ENCODE data around the gene AIG1.
"Not testable (repeated sequence)": the region's sequence is repeated elsewhere in the genome, so short reads cannot be mapped to it uniquely, and the experiment has no call there.

Gene AIG1

DNA sequence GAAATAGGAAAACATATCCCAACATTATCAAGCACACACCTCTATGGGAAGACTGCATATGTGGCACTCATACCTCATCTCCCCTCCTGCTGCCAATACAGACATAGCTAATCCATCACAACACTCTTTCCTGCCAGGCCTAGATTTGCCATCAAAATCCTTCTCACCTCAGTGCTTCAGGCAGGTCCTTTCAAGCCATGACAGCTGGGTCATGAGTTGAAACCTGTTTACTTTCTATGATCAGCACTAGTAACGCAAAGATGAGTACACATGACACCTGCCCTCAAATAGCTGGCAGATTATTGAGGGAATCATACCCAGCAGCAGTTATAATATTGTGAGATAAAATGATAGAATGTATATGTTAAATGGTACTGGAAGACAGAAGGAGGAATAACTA, 183.1 kb downstream of the AIG1 start:
- DNase-seq: no peak

DNA sequence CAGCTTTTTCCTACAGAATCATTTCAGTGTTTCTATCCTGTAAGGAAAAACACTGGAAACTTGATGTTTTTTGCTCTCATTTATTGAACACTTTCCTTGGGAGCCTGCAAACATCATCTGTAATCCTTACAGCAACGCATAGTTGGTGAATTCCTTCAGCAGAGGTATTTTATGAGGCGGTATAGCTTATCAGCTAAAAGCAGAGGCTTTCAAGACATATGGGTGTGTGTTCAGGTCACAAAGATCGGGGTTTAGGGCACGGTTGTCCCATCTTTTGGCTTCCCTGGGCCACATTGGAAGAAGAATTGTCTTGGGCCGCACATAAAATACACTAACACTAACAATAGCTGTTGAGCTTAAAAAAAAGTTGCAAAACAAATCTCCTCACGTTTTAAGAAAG, 185.0 kb downstream of the AIG1 start:
- no peak for DNase-seq

DNA sequence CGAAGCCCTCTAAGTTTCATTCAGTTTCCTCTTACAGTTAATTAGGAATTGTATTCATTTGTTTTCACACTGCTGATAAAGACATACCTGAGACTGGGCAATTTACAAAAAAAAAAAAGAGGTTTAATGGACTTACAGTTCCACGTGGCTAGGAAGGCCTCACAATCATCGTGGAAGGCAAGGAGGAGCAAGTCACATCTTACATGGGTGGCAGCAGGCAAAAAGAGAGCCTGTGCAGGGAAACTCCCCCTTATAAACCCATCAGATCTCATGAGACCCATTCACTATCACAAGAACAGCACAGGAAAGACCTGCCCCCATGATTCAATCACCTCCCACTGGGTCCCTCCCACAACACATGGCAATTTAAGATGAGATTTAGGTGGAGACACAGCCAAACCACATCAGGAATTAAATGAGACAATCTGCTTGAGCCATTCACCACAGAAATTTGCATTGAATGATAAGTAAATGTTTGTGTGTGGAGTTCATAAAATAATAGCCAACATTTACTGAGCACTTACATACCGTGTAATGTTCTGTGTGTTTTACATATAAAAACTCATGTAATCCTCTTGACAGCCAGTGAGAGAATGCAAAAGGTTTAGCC, 185.6 kb downstream of the AIG1 start:
- not testable (repeated sequence) for DNase-seq

DNA sequence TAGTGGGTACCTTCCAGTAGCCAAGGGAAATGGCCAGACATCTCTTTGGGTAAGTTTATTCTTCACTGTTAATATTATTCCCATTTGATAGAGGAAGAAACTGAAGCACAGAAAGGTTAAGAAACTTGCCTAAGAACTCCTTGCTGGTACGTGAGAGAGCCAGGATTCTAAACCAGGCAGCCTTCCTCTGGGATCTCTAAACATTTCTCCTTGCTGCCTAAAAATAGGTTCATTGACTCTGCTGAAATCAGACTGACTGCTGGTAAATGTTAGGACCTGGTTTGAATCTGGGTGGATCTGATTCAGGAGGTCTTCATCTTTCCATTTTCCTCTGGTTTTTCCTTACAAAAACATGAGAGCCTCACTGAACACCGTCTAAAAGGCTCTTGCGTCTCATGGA, 186.9 kb downstream of the AIG1 start:
- DNase-seq: no peak

DNA sequence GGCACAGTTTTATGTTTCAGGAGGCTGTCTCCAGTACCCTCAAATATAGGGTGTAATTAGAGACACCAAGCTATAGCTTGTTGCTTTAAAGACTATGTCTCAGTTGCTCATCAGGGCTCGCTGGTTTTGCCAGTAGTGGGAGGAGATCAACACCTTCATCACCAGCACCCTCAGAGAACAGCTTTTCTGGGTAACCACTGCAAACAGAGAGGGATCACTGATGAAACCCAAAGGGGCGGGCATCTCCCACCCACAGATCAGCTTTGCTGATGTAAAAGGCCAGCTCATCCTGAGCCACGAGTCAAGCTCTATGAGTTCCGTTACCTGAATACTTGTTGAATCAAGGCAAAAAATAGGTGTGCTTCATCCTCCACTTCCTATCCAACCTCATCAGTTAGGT, 187.7 kb downstream of the AIG1 start:
- DNase-seq: no peak

DNA sequence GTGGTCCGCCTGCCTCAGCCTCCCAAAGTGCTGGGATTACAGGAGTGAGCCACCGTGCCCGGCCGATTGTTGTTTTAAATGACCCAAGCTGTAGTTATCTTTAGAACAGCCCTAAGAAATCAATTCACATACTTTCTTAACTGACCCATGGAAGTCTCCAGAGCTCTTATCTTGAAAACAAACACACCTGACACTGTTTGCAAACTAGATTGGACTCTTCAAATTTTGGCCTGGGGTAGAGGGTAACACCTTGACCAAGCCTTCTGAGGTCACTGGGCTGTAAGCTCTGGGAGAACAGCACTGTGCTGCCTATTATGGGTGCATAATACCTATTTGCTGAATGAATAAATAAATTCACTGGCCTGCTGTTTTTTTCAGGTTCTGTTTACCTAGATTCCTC, 190.6 kb downstream of the AIG1 start:
- no peak for DNase-seq

DNA sequence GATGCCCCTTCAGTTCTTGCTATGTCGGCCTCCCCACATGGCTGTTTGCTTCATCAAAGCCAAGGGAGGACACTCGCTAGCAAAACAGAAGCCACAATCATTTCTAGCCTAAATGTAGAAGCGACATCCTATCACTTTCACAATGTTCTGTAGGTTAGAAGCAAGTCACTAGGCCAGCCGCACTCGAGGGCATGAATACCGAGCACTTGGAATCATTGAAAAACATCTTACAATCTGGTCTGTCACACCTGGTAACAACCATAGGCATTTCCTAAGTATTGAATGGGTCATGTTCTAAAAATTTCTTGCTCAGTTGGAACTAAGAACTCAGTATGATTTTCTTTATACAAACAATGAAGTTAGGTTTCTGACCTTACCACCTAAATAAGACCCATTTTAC, 192.3 kb downstream of the AIG1 start:
- no peak for DNase-seq

DNA sequence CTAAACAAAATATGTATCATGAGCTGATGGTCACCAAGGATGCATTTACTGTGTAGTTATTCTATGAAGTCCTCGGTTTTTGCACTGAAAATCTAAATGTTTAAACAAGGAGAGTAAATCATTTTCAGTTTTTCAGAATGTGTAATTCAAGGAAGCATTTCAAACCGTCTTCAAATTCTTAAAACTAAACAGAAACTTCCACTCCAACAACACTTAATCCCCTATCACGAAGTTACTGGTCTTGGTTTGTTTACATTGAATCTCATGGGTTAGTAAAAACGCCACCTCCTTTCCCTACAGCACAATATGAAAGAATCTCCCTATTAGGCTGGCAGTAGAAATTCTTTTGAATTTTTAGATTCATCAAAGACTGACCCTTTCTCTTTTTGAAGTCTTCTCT, 192.9 kb downstream of the AIG1 start:
- no peak for DNase-seq

DNA sequence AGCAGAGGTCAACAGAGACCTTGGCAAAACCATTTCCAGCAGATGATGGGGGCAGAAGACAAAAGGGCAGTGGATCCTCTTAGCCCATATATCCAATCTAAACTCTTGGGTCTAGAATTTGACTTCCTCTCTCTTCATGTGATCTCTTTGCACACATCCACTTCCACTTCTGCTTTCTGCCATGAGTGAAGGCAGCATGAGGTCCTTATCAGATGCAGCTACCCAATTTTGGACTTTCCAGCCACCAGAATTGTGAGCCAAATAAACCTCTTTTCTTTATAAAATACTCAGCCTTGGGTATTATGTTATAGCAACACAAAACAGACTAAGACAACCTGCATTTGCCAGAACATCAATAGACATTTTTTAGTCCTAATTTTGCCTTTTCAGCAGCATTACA, 198.3 kb downstream of the AIG1 start:
- DNase-seq: no peak

DNA sequence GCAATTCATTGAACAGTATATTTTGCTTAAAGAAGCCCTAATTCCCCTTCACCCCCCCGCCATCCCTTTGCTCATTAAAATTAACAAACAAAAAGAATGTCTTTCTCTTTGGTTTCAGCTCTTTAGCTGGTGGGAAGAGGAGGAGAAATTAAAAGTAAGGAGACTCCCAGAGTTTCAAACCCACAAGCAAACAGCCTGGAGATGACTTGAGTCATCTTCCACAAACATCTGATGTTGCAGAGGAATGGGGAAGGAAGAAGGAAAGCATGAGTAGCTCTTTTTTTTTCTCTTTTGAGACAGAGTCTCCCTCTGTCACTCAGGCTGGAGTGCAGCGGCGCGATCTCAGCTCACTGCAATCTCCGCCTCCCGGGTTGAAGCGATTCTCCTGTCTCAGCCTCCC, 200.2 kb downstream of the AIG1 start:
- no peak for DNase-seq

DNA sequence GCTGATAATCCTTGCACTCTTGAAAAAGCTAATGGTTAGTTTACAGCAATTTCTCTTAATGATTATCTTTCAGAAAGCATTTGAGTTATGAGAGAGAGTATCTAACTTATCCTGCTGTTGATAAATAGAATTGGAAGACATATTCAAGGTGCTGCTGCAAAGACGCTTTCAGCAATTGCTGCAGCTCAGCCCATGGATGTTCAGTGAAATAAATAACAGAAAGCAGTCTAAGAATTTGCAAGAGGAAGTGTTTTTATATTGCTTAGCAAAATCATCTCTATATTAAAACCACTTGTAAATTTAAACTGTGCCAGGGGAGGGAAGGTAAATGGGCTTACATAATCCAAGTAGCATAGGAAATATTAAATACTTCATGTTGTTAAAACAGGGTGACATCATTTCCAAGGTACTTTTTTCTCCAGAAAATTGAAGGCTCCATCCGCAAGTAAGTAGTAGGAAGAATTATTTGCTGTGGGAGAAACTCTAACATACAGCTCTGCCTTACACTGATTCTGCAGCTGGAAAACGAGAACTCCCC, 201.3 kb downstream of the AIG1 start:
- DNase-seq: no peak

DNA sequence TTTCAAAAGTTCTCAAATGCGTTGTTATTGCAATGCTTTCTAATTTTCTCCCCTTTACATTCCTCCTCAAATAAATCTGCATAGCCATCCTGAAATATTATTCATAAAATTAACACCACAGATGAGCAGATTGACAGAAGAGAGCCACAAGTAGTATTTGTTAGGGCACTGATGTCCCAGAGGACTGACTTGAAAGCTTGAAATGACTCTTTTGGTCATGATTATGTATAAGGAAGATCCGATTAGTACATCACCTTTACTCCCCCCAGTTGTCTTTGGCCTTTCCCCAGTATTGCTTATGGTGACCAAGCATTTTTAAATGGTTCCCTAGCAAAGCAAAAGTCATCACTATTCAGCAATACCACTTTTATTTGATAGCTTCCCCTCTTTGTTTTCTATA, 202.2 kb downstream of the AIG1 start:
- no peak for DNase-seq

DNA sequence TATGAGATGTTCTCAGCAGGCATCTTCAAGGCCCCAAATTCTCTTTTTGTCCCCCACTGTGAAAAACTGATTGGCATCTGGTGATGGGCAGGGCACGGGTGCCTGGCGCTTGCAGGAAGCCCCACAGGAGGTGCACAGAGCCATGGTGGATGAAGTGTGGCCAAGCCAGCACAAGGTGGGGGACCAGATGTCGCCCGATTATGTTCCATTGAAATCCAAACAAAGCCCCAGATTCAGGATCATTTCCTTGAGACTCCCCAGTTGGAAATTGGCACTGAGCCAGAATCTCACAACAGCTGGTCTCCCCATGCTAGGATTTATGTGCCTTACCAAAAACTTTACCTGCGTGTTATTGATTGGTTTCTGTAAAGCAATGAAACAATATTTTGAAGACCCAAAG, 203.7 kb downstream of the AIG1 start:
- no peak for DNase-seq

DNA sequence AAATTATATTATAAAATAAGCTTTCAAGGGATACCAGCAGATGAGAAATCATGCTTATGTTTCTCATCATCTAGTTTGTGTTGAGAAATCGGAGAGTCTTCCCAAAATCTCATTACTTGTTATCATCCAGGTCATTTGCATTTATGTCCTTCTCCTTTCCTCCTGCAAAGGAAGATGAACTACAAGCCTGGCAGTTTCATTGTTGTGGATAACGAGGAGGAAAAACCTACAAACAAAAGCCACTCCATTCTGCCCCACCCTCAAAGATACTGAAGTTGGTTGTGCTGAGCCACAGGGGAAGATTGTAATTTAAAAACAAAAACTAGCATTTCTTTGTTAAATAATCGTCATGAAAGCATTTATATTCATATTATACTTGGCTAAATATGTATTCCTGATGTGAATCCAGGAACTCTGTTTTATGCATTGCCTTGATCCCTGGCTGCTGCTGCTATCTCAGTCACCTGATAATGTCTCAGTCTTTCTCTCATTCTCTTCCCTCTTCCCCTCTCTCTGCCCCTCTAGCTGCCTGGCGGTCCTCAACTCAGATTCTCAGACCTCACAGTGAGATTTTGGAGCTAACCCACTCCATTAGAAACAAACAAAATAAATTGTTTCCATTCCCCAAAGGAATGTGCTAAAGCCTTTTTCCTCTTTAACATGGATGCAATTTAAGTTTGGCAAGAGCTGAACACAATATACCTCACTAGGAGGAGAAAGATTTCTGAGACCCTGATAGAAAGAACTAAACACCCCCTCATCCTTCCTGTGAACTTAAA, 204.5 kb downstream of the AIG1 start:
- DNase-seq: no peak

DNA sequence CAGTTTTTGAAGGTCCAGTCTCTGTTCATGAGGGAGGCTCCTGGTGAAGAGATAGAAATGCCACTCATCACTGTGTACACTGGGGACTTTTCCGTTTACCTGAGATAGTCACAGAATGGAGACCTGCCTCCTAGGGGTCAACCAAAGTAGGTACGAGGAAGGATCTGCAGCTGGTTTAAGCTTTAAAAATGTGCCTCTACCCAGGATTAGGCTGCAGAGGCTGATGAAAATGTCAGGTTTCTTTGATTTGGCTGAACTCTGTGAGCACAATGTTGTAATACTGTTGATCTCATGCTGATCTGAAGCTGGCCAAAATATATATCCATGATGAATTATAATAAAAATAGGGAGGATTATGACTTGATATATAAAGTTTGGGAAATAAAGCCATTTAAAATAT, 207.1 kb downstream of the AIG1 start:
- no peak for DNase-seq

DNA sequence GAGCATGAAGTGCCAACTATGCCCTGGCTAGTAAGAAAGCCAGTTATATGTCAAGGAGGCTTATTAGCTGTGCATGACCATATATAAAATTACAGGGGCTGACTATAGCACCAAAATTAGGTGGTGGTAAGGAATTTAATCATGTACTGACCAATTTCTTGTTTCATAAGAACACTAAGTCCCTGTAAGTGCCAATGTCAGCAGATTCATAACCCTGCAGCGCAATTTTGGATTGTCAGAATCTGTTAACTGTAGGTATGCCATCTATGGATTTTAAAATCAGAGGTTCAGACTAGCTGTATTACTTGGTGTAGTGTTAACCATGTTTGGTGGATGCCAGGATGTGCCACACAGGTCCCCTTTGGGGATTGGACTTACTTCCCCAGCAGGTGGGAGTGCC, 207.8 kb downstream of the AIG1 start:
- DNase-seq: no peak

DNA sequence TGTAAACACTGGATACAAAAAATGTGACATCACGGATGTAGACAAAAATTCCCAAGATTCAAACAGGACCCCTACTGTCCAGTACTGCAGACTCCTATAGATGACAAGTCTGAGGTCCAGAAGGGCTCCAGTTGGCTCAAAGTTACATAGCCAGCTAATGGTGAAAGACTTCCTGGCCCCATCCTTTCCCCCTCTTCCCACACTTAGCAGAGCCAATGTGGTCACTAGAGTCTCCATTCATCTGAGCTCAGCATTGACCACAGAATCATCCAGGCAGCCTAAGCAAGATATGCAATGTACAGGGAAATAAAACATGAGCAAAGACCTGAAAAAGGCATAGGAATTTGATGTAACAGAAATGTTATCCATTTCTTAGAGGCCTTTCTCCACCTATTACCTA, 209.3 kb downstream of the AIG1 start:
- DNase-seq: no peak

DNA sequence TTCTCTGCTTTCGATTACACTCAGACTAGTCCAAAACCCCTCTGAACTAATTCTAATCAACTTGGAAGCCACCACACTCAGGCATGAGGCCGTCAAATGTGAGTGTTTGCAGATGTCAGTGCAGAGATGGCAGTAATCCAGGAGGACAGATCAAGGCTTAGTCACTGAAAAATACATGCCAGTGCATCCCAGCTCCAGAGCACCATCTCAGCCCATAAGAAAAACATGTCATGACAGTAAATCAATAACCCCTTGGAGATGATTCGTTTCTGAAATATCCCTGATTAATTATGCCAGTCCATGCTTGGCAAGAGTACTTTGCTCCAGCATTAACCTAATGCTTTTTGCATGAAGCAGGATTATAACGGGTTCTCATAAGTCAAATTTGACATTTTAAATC, 210.3 kb downstream of the AIG1 start:
- DNase-seq: no peak

DNA sequence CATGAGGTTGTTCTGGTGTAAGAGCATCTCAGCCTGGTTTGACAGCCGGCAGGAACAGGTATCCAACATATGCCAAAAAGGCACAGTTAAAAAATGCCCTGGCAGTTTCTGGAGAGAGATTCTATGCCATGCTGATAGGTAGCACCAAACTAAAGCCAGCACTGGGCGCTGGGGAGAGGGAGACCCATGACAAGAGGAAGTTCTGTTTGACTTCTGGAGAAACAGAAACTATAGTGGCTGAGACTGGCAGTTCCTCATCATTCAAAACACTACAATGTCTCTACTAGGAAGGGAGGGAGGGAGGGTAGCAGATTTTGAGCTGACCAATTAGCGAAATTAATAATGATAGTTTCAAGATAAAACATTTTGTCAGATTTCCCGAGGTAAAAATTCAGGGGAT, 215.7 kb downstream of the AIG1 start:
- DNase-seq: no peak

DNA sequence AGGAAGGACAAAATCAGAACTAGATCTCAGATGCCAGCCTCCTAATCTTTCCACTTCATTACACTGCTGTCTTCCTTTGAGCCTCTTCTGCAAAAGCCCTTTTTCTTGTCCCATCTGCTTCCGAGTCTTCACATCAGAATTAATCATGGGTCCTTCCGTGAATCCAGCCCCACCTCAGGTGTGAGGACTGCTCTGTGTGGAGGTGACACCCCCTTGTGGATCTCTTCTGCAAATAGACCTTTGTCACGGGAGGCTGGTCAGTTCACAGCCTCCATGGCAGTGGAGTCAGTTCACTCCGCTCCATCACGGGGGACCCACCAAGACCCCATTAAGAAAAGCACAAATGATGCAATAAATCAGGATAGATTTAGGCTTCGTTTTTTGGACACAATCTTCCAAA, 218.7 kb downstream of the AIG1 start:
- DNase-seq: no peak

DNA sequence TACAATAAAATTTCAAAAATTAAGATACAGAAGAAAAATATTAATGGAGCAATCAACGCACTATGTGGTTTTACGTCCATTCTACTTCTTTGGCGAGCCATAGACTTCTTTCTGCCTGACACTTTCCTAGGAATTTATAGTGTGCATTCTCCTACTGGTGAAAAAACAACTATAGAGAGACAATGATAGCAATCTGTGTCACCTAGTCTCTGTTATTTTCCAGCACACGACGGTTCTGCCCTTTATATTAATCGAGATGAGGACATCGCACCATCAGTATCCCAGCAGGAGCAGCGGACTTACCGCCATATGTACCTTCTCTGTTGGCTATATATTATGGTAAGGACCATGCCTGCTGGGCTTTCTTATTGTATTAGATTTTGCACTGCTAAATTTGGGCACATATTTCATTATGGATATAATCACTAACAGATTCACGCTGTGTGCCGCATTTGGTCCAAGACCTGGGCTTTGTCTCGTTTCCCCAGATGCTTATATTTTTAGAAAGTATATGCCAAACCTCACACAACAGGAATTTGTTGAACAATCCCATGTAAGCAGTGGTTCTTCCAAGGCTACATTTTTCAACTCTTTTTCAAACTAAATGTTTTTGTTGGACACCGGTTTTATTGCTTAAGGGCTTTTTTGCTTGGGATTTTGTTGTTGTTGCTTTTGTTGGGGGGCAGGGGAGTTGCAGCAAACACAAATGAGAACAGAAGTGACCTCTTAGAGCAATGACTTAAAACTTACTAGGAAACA, 223.4 kb downstream of the AIG1 start:
- no peak for DNase-seq

DNA sequence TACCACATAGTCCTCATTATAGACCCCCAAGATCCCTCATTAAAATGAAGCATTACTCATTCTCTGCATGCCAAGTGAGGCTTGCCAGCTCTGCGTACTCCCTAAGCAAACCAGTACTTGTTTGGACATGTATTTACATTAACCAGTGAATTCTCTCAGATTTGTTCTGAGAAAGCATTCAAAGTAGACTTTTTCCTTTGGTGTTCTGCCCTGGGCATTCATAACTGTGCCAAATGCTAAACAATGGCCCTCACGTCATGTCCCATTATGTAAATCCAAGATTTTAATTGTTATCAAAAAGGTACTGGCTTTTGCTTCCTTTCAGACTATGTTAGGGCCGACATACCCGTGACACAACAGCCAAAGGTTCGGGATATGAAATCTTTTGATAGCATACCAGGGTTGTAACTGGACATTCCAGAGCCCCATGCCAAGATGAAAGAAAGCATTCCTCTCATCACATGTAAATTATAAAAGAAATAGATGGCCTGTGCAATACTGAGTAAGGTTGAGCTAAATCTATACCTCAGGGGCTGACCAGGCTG, 225.6 kb downstream of the AIG1 start:
- no peak for DNase-seq

DNA sequence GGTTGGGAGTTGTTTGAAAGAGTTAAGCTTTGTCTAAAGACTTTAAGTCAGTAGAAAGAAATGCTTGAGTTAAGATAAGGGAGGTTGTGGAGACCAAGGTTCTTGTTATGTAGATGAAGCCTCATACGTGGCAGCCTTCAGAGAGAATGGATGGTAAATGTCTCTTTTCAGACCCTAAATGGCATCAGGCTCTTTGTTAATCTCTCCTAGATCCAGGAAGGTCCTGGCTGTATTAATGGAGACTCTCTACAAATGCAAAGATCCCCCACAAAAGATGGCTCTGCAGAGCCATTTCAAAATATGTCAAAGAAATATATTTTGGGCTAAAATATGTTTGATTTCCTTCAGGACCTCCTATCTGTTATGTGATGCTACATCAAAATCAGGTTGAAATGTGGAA, 228.2 kb downstream of the AIG1 start:
- DNase-seq: no peak

DNA sequence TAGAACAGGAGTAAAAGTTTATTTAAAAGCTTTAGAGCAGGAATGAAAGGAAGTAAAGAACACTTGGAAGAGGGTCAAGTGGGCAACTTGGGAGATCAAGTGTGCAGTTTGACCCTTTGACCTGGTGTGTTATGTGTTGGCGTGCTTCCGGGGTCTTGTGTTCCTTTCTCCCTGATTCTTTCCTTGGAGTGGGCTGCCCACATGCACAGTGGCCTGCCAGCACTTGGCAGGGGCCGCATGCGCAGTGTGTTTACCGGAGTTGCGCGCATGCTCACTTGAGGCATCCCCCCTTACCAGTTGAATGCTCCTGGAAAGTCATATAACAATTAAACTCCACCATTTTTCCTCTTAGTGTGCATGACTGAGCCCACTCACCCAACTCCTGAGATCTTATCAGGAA, 229.5 kb downstream of the AIG1 start:
- no peak for DNase-seq

Data from NCI-H187 (cell line).